GM19025 (cell line): ENCODE results near the gene F5.
"Not testable (repeated sequence)": the region's sequence is repeated elsewhere in the genome, so short reads cannot be mapped to it uniquely, and the experiment has no call there.

ENCODE experiments used
- ATAC-seq: cut with Tn5 transposase; IDR thresholded peaks from one replicate; pipeline ENCODE4 v1.9.1; 2021; ENCODE audit warnings: mild to moderate bottlenecking, low read depth, moderate library complexity; ENCODE audit not compliant: unreplicated experiment

The F5 gene

DNA sequence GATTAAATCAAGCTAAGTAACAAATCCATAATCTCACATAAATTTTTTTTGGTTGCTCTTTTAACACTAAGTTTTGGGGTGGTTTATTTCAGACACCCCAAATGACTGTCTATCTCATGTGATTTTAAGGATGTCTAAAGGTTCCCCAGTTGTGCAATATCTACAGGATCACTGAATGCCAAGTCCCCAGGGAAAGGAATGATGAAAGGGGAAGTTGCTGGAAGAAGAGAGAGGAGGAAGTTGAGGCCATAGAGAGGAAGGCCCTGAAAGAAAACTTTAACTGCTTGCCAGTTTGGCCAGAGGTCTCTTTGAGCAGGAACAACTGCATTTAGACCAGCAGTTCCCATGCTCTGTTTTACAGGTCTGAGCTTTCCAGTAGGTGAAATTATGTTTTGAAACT is 73.1 kb downstream of the F5 start:
- no peak for ATAC-seq

DNA sequence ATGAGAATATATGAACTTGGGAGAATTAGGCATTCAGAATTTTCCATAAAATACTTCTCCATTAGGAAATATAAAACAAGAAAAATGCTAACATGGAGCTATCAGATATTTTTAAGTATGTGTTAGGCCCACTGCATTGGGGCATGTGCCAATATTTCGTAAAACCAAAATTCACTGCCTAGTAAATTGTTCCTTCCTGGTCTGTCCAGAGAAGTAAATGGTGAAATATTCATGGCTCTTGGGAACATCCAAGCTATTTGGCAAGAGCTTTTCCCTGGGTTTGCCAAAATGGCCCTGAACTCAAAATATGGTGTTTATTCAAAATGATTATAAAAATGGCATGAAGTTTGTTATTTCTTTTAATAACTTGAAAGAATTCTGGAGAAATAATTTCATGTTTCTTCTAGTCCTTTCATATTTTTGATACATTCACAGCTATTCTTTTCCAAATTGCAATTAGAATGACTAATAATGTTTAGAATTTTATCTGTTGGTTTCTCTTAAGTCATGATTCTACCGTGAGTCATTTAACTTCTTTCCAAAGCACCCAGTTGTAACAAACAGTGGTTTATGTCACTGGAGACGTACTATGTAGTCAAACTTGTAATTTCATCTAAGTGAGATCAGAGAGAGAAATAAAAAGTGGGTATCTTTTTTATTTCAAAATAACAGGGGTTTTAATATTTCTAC is 74.8 kb downstream of the F5 start:
- ATAC-seq = no peak

DNA sequence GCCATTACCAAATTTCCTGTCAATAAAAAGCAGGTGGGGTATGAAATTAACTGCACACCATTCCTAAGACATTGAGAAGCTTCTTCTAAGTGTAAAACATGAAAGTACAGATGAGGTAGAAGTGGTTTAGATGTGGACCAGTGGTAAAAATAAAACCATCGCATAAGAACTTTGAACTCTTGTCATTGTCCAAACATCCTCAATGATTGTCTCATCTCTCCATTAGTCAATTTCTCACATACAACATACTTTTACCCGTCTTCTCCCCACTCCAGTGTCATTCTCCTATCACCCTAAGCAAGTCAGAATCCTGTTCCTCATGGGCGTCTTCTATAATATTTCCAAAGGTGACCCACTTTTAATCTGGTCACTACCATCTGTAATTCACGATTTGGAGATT is 76.2 kb downstream of the F5 start:
- no peak for ATAC-seq

DNA sequence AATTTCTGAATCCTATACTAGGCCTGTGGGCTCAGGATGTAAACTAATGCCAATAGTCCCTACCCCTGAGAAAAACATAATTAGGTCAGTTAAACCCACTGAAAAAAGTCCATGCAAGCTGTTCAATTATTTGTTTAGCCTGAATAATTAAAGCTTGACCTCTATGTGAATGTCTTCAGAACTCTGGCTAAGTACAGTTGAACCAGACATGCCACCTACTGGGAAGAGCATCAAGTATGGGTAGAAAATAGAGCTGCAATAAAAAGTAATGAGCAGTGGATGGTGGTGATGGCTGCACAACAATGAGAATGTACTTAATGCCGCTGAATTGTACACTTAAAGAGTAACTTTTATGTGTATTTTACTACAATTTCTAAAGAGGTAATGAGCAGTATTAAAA is 76.9 kb downstream of the F5 start:
- no peak for ATAC-seq

DNA sequence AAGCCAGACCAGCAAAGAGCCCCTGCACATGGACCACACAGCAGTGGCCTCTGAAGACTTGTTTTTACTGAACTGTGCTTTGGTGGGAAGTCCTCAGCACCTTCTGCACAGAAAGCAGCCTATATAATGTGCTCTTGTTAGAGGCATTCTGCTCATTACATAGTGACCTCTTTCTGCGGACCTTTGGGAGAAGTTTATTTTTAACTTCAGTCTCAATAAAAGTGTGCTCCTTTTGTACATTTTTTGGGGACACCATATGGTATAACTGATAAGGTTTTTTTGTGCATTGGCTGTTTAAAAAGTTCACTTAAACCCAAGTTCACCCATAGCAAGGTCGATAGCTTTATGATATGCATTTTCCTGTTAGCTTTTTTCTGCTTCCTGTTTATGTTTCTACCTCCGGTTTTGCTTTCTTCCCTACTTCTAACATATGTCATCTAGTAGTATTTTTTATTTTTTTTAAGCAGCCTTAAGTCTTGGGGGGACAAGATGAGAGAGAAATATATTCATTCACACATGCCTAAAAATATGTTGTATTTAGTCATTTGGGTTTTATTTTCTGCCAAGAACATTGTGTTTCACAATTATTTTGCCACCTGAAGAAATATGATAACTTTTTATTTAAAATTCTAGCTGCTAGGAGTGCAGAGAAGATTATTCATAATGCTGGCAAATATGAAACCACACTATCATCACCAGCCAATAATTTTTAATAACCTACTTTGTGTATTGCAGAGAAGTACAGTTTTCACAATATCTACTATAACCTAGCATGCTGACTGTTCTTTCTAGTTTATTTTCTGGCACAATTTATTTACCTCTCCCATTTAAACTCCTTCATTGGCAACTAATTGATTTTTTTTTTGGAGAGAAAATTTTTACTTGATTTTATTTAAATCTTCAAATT is 77.6 kb downstream of the F5 start:
- no peak for ATAC-seq

DNA sequence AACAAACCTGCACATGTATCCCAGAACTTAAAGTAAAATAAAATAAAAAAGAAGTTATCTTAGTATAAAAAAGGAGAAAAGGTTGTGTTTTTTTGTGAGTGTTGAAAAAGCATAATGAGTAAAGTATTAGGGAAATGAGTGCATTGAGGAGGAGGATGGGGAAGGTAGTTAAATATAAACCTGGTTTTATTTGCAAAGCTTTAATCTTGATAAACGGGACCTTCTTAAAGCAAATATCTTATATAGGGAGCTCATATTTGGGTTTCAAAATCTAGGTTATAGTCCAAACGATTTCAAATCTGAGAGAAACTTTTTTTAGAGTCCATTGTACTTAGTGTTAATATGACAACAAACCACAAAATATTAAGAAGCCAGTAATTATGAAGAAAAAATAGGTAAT is 78.9 kb downstream of the F5 start:
- no peak for ATAC-seq

DNA sequence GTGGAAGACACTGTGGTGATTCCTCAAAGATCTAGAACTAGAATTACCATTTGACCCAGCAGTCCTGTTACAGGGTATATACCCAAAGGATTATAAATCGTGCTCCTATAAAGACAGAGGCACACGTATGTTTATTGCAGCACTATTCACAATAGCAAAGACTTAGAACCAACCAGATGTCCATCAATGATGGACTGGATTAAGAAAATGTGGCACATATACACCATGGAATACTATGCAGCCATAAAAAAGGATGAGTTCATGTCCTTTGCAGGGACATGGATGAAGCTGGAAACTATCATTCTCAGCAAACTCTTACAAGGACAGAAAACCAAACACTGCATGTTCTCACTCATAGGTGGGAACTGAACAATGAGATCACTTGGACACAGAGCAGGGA is 82.7 kb downstream of the F5 start:
- ATAC-seq = not testable (repeated sequence)

DNA sequence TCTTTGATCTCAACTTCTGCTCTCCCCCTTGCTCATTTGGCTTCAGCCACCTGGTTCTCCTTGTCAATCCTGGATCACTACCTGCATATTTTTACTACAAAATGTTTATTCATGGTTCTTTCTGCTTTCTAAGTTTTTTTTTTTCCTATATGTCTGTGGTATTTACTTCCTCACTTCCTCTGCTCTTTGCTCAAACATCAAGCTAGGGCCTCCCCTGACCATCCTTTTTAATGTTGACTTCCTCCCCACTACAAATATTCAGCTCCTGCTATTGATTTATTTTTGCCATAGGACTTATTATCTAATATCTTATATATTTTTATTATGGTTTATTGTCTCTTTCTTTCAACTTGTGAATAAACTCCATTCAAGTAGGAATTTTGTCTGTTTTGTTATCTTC is 86.5 kb downstream of the F5 start:
- no peak for ATAC-seq

DNA sequence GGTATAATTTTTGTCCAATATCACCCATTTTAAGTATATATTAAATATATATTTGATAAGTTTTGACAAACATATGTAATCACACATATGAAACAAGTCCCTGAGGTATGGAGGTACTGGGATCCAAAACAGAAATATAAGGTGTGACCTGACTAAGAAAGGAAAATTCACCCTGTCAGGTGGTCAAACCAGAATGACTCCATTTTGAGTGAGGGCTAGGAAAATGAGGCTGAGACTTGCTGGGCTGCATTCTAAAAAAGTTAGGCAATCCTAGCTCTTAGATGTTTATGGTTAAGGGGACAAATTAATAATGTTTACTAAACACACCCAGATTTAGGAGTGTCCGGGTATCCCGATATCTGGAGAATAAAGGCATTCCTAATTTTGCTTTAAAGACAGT is 89.0 kb downstream of the F5 start:
- no peak for ATAC-seq

DNA sequence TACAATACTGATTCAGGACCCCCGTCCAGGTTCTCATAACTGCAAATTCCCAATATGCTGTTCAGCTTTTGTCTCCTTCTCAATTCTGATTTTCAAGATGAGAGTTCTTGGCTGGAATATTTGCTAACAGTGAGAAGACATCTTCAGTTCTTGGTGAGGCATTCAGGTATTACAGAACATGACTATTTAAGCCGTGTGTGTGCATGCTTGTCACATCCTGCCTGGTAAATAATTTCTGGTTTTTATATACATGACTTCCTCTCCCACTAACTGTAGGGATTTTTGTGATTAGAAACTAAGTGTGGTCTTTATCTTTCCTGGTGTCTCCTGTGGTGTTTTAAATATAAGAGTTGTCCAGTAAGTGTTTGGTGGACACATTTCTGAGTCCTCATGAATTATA is 90.4 kb downstream of the F5 start:
- no peak for ATAC-seq

DNA sequence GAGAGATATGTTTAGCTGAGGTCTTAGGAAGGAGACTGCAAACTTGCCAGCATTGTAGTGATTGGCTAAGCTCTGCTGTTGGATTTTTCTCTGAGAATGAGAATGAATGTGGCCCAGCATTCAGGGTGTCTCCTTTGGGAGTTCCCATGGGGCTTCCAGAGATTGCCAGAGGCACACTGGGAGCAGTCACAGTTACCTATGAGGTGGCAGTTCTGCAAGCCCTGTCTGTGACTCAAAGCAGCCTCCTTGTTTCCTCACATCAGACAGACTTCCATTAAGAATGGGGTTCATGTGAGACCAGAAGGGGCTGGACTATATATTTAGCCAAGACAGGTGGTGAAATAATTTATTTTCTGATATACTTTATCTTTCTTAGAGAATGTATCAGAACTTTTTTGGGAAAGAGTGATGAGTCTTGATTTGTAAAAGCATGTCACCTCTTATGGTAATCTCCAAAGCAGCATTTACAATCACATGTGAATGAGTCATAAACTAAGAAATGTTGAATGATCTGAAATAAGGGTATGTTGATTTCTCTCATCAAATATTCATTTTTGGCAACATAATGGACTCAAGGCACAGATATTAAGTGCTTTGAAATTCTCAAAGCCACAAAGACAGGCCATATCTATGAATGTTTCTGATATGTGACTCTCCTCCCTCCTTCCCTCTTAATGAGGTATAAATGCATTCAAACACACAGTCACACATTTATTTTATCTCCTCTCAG is 91.1 kb downstream of the F5 start:
- no peak for ATAC-seq

DNA sequence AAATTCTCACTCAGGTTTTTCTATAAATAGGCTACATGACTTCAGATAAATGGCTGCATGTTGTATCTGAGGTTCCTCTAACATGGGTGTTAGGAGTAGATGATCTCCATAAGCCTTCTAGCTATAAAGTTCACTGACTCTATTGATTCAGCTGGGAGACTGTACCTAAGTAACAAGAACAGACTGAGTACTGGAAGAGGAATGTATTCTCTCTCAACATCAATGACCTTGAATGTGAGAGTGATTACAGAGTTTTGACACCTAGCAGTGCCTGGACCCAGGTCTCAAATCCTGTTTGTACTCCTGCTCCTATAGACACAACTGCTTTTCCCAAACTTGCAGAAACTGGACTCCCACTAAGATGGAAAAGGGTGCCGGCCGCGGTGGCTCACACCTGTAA is 91.9 kb downstream of the F5 start:
- no peak for ATAC-seq

DNA sequence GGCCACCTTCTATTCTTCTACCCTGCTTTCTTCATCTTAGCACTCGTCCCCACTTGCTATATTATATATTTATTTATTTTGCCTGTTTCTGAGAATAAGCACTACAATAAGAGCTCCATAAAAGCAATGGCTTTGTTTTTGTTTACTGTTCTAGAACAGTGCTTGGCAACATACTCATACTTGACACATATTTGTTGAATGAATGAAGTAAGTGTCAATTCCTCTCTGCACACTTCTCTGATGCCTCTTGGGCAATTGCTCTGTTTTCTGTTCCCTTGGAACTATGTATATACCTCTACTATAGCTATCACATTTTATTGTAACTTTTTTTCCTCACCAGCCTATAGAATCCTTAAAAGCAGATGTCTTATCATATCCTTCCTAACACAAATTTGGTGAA is 93.0 kb downstream of the F5 start:
- no peak for ATAC-seq

DNA sequence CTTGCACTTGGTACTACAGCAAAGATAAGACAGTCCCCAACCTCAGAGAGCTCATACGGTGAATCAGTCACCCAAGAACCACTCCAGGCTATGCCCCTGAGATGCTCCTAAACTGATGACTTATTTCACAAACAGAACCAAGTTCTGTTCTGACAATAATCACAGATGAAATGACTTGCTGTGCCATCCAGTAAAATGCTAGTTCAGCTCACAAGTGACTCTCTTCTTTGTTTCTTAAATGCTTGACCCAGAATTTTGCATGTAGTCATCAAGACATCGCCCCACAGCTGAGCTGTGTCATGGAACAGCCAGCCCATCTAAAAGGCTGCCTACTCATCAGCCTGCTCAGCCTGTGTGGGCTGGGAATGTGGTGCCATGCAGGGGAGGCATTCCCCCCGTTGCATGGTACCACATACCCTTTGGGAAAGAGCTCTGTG is 94.4 kb downstream of the F5 start:
- peak; percentile 79 for ATAC-seq

DNA sequence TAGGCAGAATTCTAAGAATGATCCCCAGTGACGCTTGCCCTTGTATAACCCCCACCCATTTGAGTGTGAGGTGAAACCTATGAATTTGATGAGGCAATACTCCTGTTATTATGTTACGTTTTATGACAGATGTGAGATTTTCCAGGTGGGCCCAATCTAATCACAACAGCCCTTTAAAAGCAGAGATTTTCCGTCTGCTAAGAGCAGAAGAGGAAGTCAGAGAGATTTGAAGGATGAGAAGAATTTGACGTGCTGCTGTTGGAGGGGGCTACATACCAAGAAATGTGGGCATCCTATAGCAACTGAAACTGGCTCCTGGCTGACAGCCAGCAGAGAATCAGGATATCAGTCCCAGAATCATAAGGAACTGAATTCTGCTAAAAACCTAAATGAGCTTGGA is 98.1 kb downstream of the F5 start:
- no peak for ATAC-seq

DNA sequence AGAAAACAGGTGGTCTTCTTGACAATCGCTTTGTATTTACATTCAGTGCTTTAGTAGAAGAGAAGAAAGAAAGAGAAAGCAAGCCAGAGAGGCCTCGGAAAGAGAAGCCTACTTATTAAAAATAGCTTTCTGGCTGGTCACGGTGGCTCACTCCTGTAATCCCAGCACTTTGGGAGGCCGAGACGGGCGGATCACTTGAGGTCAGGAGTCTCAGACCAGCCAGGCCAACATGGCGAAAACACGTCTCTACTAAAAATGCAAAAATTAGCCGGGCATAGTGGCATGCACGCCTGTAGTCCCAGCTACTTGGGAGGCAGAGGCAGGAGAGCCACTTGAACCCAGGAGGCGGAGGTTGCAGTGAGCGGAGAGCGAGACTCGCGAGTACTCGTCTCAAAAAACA is 98.7 kb downstream of the F5 start:
- no peak for ATAC-seq

DNA sequence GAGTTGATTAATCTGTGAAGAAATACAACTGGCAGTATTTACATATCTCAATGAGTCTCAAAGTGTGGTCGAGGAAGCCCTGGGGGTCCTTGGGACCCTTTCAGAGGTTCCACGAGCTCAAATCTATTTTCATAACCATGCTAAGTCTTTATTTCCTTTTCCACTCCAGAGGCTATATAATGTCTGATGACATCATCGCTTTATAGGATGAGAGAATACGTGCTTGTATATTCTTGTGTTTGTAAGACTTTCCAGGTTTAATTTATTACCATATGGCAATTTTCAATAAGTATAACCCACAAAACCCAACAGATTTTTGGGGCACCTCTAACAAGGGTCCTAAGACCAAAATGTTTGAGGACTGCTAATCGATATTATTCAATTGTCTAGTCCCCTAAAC is 99.1 kb downstream of the F5 start:
- ATAC-seq = no peak

DNA sequence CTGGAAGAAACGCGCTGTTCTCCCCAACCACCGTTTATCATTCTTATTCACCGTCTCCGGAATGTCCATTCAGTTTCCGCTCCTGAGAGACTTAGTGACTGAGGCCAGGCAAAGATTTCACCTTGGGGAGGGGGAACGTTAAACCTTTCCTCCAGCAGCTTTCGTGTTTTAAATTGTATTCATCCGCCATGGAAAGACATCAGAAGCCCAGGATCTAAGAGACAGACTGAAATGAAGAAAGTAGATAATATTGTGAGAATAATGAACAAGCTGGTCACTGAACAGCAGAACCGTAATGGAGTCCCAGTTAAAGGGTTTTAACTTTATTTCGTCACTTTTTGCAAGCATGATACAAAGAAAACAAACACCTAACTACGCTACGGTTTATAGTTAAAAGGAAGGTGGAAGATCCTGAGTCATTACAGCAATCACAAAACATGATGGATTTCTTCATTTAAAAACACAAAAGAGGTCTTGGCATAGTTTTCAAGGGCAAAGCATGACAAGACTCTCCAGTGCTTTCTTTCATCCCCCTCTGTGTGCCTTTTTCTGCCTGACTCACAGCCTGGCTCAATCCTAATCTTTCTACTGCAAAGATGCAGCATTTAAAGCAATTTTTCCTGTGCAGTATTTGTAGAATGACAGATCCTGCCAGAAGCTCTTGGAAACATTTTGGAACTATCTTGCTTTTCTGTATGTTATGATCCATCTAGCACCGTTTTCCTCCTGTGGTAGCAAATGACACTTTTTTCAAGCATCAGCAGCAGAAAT is 99.8 kb downstream of the F5 start:
- no peak for ATAC-seq

DNA sequence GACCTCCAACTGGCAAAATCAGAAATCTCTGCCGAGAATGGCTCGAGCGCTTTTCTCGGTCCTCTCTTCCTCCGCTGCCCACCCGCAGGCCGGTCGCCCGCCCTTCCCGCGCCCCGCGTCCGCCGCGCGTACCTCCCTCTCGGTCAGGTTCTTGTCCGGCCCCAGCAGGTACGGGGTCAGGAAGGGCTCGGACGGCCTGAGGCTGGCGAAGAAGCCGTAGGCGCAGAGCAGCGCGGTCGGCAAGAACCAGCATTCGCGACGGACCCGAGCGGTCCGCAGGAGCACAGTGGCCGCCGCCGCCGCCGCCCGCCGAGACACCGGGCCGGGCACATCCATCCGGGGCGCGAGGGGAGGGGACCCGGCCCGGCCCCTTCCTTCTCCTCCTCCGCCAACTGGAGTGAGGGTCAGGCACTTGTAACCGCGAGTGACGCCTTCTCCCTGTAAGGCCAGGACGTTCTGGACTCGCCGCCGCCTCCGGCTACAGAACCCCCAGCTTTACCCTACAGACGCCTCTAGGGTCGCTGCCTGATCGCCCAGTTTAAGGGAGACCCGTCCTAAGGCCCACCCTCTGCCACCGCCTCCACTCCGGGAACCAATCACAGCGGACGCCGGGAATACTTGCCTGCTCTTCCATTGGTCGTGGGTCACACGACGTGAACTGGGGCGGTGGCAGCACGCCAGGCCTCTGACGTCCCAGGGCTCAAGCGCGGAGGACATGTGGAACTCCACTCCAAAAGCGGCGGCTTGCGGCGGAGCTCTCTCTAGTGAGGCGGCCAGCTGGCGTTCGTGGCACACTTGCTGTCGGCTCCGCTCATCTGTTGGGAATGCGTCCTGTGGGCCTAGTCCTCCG is 100.6 kb downstream of the F5 start, which contains the start of gene SLC19A2:
Gene SLC19A2, minus strand, starts transcription at position 514 of the 850 bp plus-strand sequence. Its CDS starts 178 bp downstream, at position 336.
- ATAC-seq = peak; percentile 98
